Gastroesophageal sphincter (tissue), 4 donors: ENCODE measurements around the gene WWC1. TPM values are rescaled to one million over a fixed set of nuclear protein-coding genes. Genes with fewer than 3 reads are reported as not detected.

Source experiments
- ATAC-seq: fragments of 150-250 bp; one replicate; pipeline ENCODE4 v1.9.1; 2016; ENCODE audit warnings: mild to moderate bottlenecking, moderate library complexity
- H3K27ac ChIP-seq, 4 donors: fragments of 200-600 bp; sonication (generic) in 3 of 4; 1 replicate in 3 of 4; 2 replicates in 1 of 4; pipeline ENCODE4 v1.5.1; 2016 to 2019
- H3K27me3 ChIP-seq: fragments of 200-600 bp; sonication (generic); one replicate; pipeline ENCODE4 v1.5.1; 2019
- H3K36me3 ChIP-seq, 2 donors: fragments of 200-600 bp; sonication (generic); one replicate each; pipeline ENCODE4 v1.5.1; 2019; ENCODE audit warnings: control low read depth in 1 of 2
- H3K4me1 ChIP-seq, 3 donors: fragments of 200-600 bp; sonication (generic); 1 replicate in 2 of 3; 2 replicates in 1 of 3; pipeline ENCODE4 v1.5.1; 2016 to 2019; ENCODE audit warnings: control low read depth in 2 of 3
- H3K4me3 ChIP-seq, 2 donors: fragments of 200-600 bp; sonication (generic); one replicate each; pipeline ENCODE4 v1.5.1; 2019; ENCODE audit warnings: mild to moderate bottlenecking in 1 of 2, moderate library complexity in 1 of 2
- H3K9me3 ChIP-seq, 3 donors: fragments of 200-600 bp; sonication (generic); one replicate each; pipeline ENCODE4 v1.5.1; 2017 to 2019; ENCODE audit warnings: control low read depth in 2 of 3
- CTCF ChIP-seq, 4 experiments: fragments of 200-600 bp in 2 of 4; fragments of 450-650 bp in 2 of 4; sonication (generic) in 1 of 4; IDR thresholded peaks; one replicate each; pipeline ENCODE4 v1.5.1; 2017 to 2019; ENCODE audit warnings: antibody characterized with exemption in 4 of 4, mild to moderate bottlenecking in 2 of 4, moderate library complexity in 2 of 4
- EP300 ChIP-seq: sonication (generic); formaldehyde crosslinking; IDR thresholded peaks from one replicate; pipeline ENCODE4 v1.6.1; 2017; ENCODE audit warnings: antibody characterized with exemption, mild to moderate bottlenecking
- POLR2A ChIP-seq, 2 donors: fragments of 450-650 bp; IDR thresholded peaks; one replicate each; pipeline ENCODE4 v1.6.1; 2017; ENCODE audit warnings: antibody characterized with exemption in 2 of 2, mild to moderate bottlenecking in 2 of 2, moderate library complexity in 1 of 2
- POLR2AphosphoS5 ChIP-seq: sonication (generic); formaldehyde crosslinking; IDR thresholded peaks from one replicate; pipeline ENCODE4 v1.6.1; 2017; ENCODE audit warnings: antibody characterized with exemption
- WGBS, 2 donors: methylation state at CpG; one replicate each; pipeline ENCODE4 v1.1.5; 2018; ENCODE audit warnings: low coverage in 1 of 2; 5-methylcytosine and 5-hydroxymethylcytosine counted together
- total RNA-seq, 4 donors: library from RNA; depleted of rRNA; stranded (reverse); fragments of >200 nt; gene quantifications; one replicate each; pipeline ENCODE4 v1.1.0, GENCODE V29; 2016

The WWC1 gene
- total RNA-seq, 4 donors from 2014 or later, result 0.67 to 6.9 (median 3.8) TPM

DNA sequence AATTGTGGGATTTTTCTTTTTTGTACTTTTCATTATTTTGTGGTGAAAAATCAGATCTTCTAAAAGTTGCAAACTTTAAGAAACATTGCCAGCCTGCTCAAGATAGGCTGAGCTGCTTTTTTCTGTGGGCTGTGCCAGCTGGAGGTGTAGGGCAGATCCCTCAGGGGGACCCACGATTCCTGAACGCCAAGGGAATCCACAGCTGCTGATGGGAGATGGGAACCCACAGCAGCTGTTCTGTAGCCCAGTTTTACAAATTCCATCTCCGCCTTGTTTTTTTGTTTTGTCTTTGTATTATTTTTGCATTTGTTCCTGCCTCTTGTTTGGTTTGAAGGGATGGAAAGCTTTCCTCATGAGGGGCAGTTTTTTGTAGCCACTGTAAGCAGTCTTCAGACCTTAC, 91.0 kb downstream of the WWC1 start:
- peaks cover 0 to 12% (median 0%) of the 10 kb centered on the region in 3 donors for H3K9me3 ChIP-seq
- 67 to 90% methylated on average over 1 to 2 of the region's 3 CpGs for WGBS, 2 donors
- H3K4me3 ChIP-seq, result no peak overlapping the region
- H3K4me1 ChIP-seq, result no peaks in the 10 kb centered on the region
- no peaks in the 10 kb centered on the region for H3K36me3 ChIP-seq
- no peak for ATAC-seq
- H3K27ac ChIP-seq, result no peak overlapping the region
- TF ChIP-seq POLR2AphosphoS5 (no peak), EP300 (no peak), CTCF (IDR thresholded peaks at IDR 0.05) (no peak), POLR2A (IDR thresholded peaks at IDR 0.05) (no peak)
- H3K27me3 ChIP-seq, result no peaks in the 10 kb centered on the region

- Histone ChIP-seq H3K4me1 (no peaks in the 10 kb centered on the region), H3K27me3 (no peaks in the 10 kb centered on the region), H3K36me3 (no peaks in the 10 kb centered on the region), H3K9me3 (peaks cover 0 to 16% (median 2%) of the 10 kb centered on the region in 3 donors), H3K4me3 (no peak overlapping the region), H3K27ac (no peak overlapping the region)
- TF ChIP-seq POLR2A (IDR thresholded peaks at IDR 0.05) (no peak), EP300 (no peak), POLR2AphosphoS5 (no peak), CTCF (IDR thresholded peaks at IDR 0.05) (no peak)
- ATAC-seq, result no peak
- 86 to 93% methylated on average over 1 to 2 of the region's 4 CpGs for WGBS, 2 donors
Observed at GRCh38 chr5:168390491-168390890, 99.0 kb downstream of the WWC1 start.

GRCh38 chr5:168393773-168394172, 102.3 kb downstream of the WWC1 start:
- WGBS, 2 donors, result 94 to 100% methylated on average over 3 of the region's 3 CpGs
- no peaks in the 10 kb centered on the region for H3K27me3 ChIP-seq

DNA sequence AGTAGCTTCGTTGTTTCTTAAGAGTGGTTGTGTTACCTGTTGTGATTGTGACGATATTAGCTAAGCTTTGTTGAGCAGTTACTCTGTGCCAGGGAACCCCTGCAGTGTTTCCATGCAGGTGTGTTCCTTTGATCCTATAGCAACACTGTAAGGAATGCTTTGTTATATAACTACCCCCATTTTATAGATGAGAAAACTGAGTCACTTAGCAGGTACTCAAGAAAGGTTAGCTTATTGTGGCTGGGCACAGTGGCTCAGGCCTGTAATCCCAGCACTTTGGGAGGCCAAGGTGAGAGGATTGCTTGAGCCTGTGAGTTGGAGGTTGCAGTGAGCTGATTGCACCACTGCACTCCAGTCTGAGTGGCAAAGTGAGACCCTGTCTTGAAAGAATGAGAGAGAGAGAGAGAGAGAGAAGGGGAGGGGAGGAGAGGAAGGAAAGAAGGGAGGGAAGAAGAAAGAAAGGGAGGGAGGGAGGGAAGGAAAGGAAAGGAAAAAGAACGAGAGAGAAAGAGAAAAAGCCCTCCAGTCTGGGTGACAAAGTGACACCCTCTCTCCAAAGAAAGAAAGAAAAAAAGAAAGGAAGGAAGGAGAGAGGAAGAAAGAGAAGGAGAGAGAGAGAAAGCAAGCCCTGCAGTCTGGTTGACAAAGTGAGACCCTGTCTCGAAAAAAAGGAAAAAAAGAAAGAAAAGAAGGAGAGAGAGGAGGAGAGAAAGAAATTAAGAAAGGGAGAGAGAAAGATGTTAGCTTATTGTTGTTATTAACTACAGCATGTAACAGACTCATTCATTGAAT, 109.2 kb downstream of the WWC1 start:
- no peaks in the 10 kb centered on the region for H3K9me3 ChIP-seq
- TF ChIP-seq POLR2AphosphoS5 (no peak), POLR2A (IDR thresholded peaks at IDR 0.05) (no peak), CTCF (IDR thresholded peaks at IDR 0.05) (no peak)
- peaks cover 0 to 8% (median 4%) of the 10 kb centered on the region in 3 donors for H3K4me1 ChIP-seq
- peaks cover 4% of the 10 kb centered on the region for H3K27me3 ChIP-seq
- H3K4me3 ChIP-seq, result no peak overlapping the region
- H3K27ac ChIP-seq, result no peak overlapping the region
- WGBS, 2 donors, result 78 to 79% methylated on average over 3 to 4 of the region's 4 CpGs
- ATAC-seq, result no peak
- no peaks in the 10 kb centered on the region for H3K36me3 ChIP-seq

More at GRCh38 chr5:168393773-168394172, 102.3 kb downstream of the WWC1 start:
- H3K36me3 ChIP-seq, result no peaks in the 10 kb centered on the region
- H3K9me3 ChIP-seq, result peaks cover 0 to 16% (median 2%) of the 10 kb centered on the region in 3 donors
- no peak overlapping the region for H3K4me3 ChIP-seq
- H3K27ac ChIP-seq, result no peak overlapping the region
- no peaks in the 10 kb centered on the region for H3K4me1 ChIP-seq
- no peak for TF ChIP-seq EP300
- TF ChIP-seq CTCF (IDR thresholded peaks at IDR 0.05), result no peak
- TF ChIP-seq POLR2A (IDR thresholded peaks at IDR 0.05), result no peak
- TF ChIP-seq POLR2AphosphoS5, result no peak
- no peak for ATAC-seq

GRCh38 chr5:168401226-168401625, 109.8 kb downstream of the WWC1 start:
- Histone ChIP-seq H3K27me3 (peaks cover 4% of the 10 kb centered on the region), H3K4me3 (no peak overlapping the region), H3K27ac (no peak overlapping the region), H3K36me3 (no peaks in the 10 kb centered on the region), H3K4me1 (peaks cover 0 to 8% (median 4%) of the 10 kb centered on the region in 3 donors), H3K9me3 (no peaks in the 10 kb centered on the region)
- ATAC-seq, result no peak
- TF ChIP-seq CTCF (IDR thresholded peaks at IDR 0.05), result no peak
- no peak for TF ChIP-seq EP300
- TF ChIP-seq POLR2A (IDR thresholded peaks at IDR 0.05), result no peak
- TF ChIP-seq POLR2AphosphoS5, result no peak
- 64 to 69% methylated on average over 3 to 5 of the region's 5 CpGs for WGBS, 2 donors
